ENCODE results near the gene EOMES.

- TF ChIP-seq, protein P1, sequence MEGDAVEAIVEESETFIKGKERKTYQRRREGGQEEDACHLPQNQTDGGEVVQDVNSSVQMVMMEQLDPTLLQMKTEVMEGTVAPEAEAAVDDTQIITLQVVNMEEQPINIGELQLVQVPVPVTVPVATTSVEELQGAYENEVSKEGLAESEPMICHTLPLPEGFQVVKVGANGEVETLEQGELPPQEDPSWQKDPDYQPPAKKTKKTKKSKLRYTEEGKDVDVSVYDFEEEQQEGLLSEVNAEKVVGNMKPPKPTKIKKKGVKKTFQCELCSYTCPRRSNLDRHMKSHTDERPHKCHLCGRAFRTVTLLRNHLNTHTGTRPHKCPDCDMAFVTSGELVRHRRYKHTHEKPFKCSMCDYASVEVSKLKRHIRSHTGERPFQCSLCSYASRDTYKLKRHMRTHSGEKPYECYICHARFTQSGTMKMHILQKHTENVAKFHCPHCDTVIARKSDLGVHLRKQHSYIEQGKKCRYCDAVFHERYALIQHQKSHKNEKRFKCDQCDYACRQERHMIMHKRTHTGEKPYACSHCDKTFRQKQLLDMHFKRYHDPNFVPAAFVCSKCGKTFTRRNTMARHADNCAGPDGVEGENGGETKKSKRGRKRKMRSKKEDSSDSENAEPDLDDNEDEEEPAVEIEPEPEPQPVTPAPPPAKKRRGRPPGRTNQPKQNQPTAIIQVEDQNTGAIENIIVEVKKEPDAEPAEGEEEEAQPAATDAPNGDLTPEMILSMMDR (IDR thresholded peaks at IDR 0.05; ENCODE audit: poor library complexity), result no peak
- no peak for TF ChIP-seq EZH2phosphoT487 (IDR thresholded peaks at IDR 0.05; ENCODE audit: low read depth, severe bottlenecking, unreplicated experiment)
- TF ChIP-seq EZH2 (IDR thresholded peaks at IDR 0.05; ENCODE audit: borderline replicate concordance), result no peak
Observed at GRCh38 chr3:27719314-27720003, 2.7 kb downstream of the EOMES start.

Measured in hepatocyte (in vitro differentiated cells).